Ovary (tissue), 9 donors: Measurements from ENCODE around the gene ESRP2. TPM values are rescaled to one million over a fixed set of nuclear protein-coding genes. Genes with fewer than 3 reads are reported as not detected.

Experiments used
- DNase-seq, 5 donors: peaks; one replicate each; pipeline ENCODE4 v3.0.0-alpha.2; 2019 to 2020
- H3K27ac ChIP-seq, 2 donors: fragments of 200-600 bp; one replicate each; pipeline versions ENCODE4 v1.5.1 to v1.8.0; 2019 to 2022
- H3K27me3 ChIP-seq: fragments of 200-600 bp; one replicate; pipeline ENCODE4 v1.8.0; 2022
- H3K36me3 ChIP-seq: fragments of 200-600 bp; sonication (generic); one replicate; pipeline ENCODE4 v1.5.1; 2019
- H3K4me1 ChIP-seq: one replicate; pipeline ENCODE4 v1.8.1; 2013; ENCODE audit warnings: mild to moderate bottlenecking, moderate library complexity; ENCODE audit not compliant: insufficient read depth
- H3K4me3 ChIP-seq: fragments of 200-600 bp; sonication (generic); one replicate; pipeline ENCODE4 v1.5.1; 2017
- H3K9me3 ChIP-seq, 2 donors: fragments of 200-600 bp in 1 of 2; sonication (generic) in 1 of 2; one replicate each; pipeline versions ENCODE4 v1.5.1 to v1.8.1; 2013 to 2019; ENCODE audit warnings: mild to moderate bottlenecking in 1 of 2, moderate library complexity in 1 of 2
- EP300 ChIP-seq: sonication (generic); formaldehyde crosslinking; IDR thresholded peaks from one replicate; pipeline ENCODE4 v1.6.1; 2017; ENCODE audit warnings: antibody characterized with exemption
- POLR2A ChIP-seq: fragments of 450-650 bp; IDR thresholded peaks from one replicate; pipeline ENCODE4 v1.6.1; 2017; ENCODE audit warnings: antibody characterized with exemption, mild to moderate bottlenecking, moderate library complexity
- WGBS, 3 donors: extraction: QIAGEN DNeasy Blood & Tissue Kit in 1 of 3; methylation state at CpG; one replicate each; pipeline versions ENCODE4 v1.1.5 to v1.1.7; 2013 to 2017; 5-methylcytosine and 5-hydroxymethylcytosine counted together
- intact Hi-C, 4 donors: fragments of 100-400 bp; cut with DNase I; formaldehyde crosslinking; loops; one replicate each; pipeline versions ENCODE4 v1.11.0 to v1.15.1; 2022 to 2023
- polyA plus RNA-seq, 2 donors: library from polyadenylated mRNA; stranded (reverse); fragments of 200-250 nt in 1 of 2; fragments of 350-450 nt in 1 of 2; fragmentation: Illumina TruSeq in 1 of 2; extraction: RNeasy Lipid Tissue Mini Kit (QIAGEN cat#74804) in 1 of 2; gene quantifications; one replicate each; pipeline ENCODE4 v1.2.3, GENCODE V29; 2013 to 2014
- total RNA-seq, 7 donors: library from RNA; depleted of rRNA in 2 of 7; stranded (reverse); fragments of >200 nt in 2 of 7; fragmentation: NEBNext Ultra II Directional in 3 of 7; extraction: Animal tissue kit (Norgen Biotek cat#: 25700) in 3 of 7; gene quantifications; one replicate each; pipeline versions ENCODE4 v1.1.0 to v1.2.4, GENCODE V29; 2016 to 2023
- TF ChIP-seq, protein P1 (sequence below), 3 donors: fragments of 450-650 bp in 2 of 3; fragments of 200-600 bp in 1 of 3; IDR thresholded peaks; one replicate each; pipeline versions ENCODE4 v1.5.1 to v1.8.0; 2016 to 2022; ENCODE audit warnings: antibody characterized with exemption in 3 of 3, mild to moderate bottlenecking in 1 of 3
- donor health status: DM: no; HTN: no; CAD: no; lungs with moderate emphysema.
- donor health status: DM: no; HTN: no; CAD: no.
- donor health status: Bipolar disorder and iron deficiency.
- donor health status: DM: yes; HTN: yes; CAD: no.
- donor health status: DM: no; HTN: no; CAD: no.
- donor health status: DM: yes; HTN: yes; CAD: no.

Gene ESRP2
- total and polyA plus RNA-seq, 9 donors: 0.17 to 13.8 (median 1.5) TPM

DNA sequence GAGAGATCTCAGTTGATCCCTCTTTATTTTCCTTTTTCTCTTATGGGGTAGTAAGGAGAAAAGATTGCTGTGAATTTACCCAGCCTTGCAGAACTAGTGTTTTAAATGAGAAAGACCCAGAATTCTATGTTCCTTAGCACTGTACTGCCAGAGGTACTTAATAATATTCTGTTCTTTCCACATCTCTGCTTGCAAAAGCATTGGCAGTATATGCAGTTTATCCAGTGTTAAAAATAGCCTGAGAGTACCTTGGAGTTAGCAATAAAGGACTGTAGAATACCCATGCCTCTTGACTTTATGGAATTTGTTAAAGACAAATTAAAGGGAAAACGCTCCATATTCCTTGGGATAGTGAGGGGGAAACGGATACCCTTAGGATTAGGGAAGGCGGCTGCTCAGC lies 40.3 kb upstream of the ESRP2 start:
- Histone ChIP-seq H3K4me1 (no peaks in the 10 kb centered on the region), H3K36me3 (no peaks in the 10 kb centered on the region), H3K9me3 (no peaks in the 10 kb centered on the region), H3K27ac (no peak overlapping the region), H3K4me3 (no peak overlapping the region), H3K27me3 (no peaks in the 10 kb centered on the region)
- no peak for DNase-seq
- no peak for TF ChIP-seq POLR2A
- TF ChIP-seq, protein P1, sequence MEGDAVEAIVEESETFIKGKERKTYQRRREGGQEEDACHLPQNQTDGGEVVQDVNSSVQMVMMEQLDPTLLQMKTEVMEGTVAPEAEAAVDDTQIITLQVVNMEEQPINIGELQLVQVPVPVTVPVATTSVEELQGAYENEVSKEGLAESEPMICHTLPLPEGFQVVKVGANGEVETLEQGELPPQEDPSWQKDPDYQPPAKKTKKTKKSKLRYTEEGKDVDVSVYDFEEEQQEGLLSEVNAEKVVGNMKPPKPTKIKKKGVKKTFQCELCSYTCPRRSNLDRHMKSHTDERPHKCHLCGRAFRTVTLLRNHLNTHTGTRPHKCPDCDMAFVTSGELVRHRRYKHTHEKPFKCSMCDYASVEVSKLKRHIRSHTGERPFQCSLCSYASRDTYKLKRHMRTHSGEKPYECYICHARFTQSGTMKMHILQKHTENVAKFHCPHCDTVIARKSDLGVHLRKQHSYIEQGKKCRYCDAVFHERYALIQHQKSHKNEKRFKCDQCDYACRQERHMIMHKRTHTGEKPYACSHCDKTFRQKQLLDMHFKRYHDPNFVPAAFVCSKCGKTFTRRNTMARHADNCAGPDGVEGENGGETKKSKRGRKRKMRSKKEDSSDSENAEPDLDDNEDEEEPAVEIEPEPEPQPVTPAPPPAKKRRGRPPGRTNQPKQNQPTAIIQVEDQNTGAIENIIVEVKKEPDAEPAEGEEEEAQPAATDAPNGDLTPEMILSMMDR (IDR thresholded peaks at IDR 0.05): no peak
- no peak for TF ChIP-seq EP300
- 60 to 83% (median 82%) methylated on average over 3 of the region's 3 CpGs for WGBS, 3 donors
- intact Hi-C loops: no loop called here

DNA sequence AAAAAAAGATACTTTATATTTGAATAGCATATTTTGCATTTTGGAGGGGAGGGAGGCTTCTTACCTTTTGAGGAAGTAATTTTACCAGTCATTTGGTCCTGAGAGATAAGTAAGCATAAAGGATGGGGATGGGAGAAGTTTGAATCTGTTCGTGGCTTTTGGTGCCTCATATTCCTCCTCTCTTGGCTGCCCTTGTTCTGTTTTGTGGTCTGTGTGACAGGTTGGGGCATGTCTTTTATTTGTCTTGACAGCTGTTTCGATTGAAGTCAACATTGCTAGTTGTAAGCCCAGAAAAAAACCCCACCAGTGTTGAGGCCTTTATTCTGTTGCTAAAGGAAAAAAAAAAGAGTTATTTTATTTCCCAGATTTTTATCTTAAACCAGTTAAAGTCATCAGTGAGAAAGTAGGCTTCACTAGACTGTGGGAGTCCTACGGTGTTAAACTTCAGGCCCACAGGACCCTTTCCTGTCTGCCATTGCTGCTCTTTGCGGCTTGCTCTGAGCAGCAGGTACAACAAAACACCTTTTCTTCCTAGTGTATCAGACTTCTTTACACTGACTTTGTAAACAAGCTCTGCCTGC lies 39.8 kb upstream of the ESRP2 start:
- Histone ChIP-seq H3K27me3 (no peaks in the 10 kb centered on the region), H3K27ac (no peak overlapping the region), H3K4me1 (no peaks in the 10 kb centered on the region), H3K9me3 (no peaks in the 10 kb centered on the region), H3K4me3 (no peak overlapping the region), H3K36me3 (no peaks in the 10 kb centered on the region)
- 72 to 80% (median 74%) methylated on average over 4 of the region's 4 CpGs for WGBS, 3 donors
- DNase-seq: no peak
- no peak for TF ChIP-seq POLR2A
- TF ChIP-seq EP300: no peak
- TF ChIP-seq, protein P1 (IDR thresholded peaks at IDR 0.05): no peak
- intact Hi-C loops: no loop called here

DNA sequence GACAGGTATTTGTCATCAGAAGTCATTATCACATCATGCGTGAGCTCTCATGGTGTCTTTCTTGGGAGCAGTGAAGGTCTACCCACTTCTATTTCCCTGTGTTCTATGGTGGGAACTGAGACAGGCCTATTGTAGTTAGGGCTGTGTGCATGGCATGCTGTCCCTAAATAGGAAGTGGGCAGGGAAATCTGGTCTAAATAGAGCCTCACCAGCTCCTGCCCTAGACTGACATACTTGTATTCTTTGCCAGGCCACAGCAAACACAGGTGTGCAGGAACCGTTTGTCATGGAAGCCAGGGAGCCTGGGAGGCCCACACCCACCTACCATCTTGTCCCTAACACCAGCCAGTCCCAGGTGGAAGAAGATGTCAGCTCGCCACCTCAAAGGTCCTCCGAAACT lies 38.5 kb upstream of the ESRP2 start:
- intact Hi-C loops: no loop called here
- TF ChIP-seq EP300 (no peak), POLR2A (no peak)
- TF ChIP-seq, protein P1 (IDR thresholded peaks at IDR 0.05): no peak
- H3K36me3 ChIP-seq: no peaks in the 10 kb centered on the region
- no peak overlapping the region for H3K4me3 ChIP-seq
- no peak overlapping the region for H3K27ac ChIP-seq
- WGBS, 3 donors: 88 to 94% (median 92%) methylated on average over 4 of the region's 4 CpGs
- no peak for DNase-seq
- H3K4me1 ChIP-seq: no peaks in the 10 kb centered on the region
- no peaks in the 10 kb centered on the region for H3K9me3 ChIP-seq
- H3K27me3 ChIP-seq: no peaks in the 10 kb centered on the region

DNA sequence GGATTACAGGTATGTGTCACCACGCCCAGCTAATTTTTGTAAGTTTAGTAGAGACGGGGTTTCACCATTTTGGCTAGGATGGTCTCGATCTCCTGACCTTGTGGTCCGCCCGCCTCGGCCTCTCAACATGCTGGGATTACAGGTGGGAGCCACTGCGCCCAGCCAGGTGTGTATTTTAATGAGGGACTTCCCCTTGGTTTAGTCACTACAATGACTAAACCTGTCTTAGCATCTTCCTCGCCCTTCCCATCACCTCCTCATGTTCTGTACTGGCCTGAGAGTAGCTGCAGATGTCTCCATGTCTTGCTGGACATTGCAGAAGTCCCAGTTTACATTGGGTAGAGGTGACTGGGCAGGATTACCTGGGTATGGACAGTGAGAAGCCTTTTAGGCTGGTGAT lies 38.0 kb upstream of the ESRP2 start:
- no peaks in the 10 kb centered on the region for H3K36me3 ChIP-seq
- no peaks in the 10 kb centered on the region for H3K4me1 ChIP-seq
- 94 to 96% (median 96%) methylated on average over 8 of the region's 8 CpGs for WGBS, 3 donors
- DNase-seq: no peak
- no peak overlapping the region for H3K27ac ChIP-seq
- no peaks in the 10 kb centered on the region for H3K9me3 ChIP-seq
- intact Hi-C loops: no loop called here
- no peak overlapping the region for H3K4me3 ChIP-seq
- TF ChIP-seq POLR2A (no peak), EP300 (no peak)
- TF ChIP-seq, protein P1 (IDR thresholded peaks at IDR 0.05): no peak
- H3K27me3 ChIP-seq: no peaks in the 10 kb centered on the region
